ENCODE data around the gene SLC23A3. TPM values are rescaled to one million over a fixed set of nuclear protein-coding genes. Genes with fewer than 3 reads are reported as not detected.

The SLC23A3 gene
- total RNA-seq, 2 experiments from 2014 or later, result 1.1 to 1.6 TPM

- peaks cover 54% of the 10 kb centered on the region for H3K36me3 Mint-ChIP-seq (ENCODE audit: low read depth)
- TF ChIP-seq CTCF (IDR thresholded peaks at IDR 0.05), result no peak
- no peak for ATAC-seq
- H3K27me3 Mint-ChIP-seq, result no peaks in the 10 kb centered on the region
- H3K4me3 Mint-ChIP-seq, result no peak overlapping the region
- ChIA-PET POLR2A (interaction anchor here (0.9 to 3.8 kb wide), 5 partner anchors 14 to 67 kb away, joined by 3 to 15 read pairs (median 4); partner anchors contain the start of gene ANKZF1), CTCF (interaction anchor here (0.9 to 2.7 kb wide), 9 partner anchors 34 to 159 kb away, joined by 3 to 10 read pairs (median 3); partner anchors contain the start of genes NHEJ1 and TUBA4A)
- no peak for DNase-seq
- peaks cover 33% of the 10 kb centered on the region for H3K4me1 Mint-ChIP-seq (ENCODE audit: low read depth)
- intact Hi-C loops (cut with micrococcal nuclease), result no loop called here
- H3K27ac Mint-ChIP-seq, result no peak overlapping the region
- H3K9me3 Mint-ChIP-seq, result no peaks in the 10 kb centered on the region
Measured at GRCh38 chr2:219215871-219216534, 46.2 kb upstream of the SLC23A3 start.

GRCh38 chr2:219214786-219215185, 45.0 kb upstream of the SLC23A3 start:
- Mint-ChIP-seq H3K27me3 (no peaks in the 10 kb centered on the region), H3K9me3 (no peaks in the 10 kb centered on the region), H3K27ac (no peak overlapping the region), H3K4me3 (no peak overlapping the region), H3K36me3 (ENCODE audit: low read depth) (peaks cover 53% of the 10 kb centered on the region), H3K4me1 (ENCODE audit: low read depth) (peaks cover 40% of the 10 kb centered on the region)
- intact Hi-C loops (cut with micrococcal nuclease), result loop anchor here (5.0 kb wide), 1 partner anchor 52 kb away; the partner anchor contains the start of gene NHEJ1
- ATAC-seq (no peak), DNase-seq (no peak)
- TF ChIP-seq CTCF (IDR thresholded peaks at IDR 0.05), result no peak
- POLR2A ChIA-PET, result interaction anchor here (1.0 to 3.8 kb wide), 2 partner anchors 15 to 36 kb away, joined by 3 to 15 read pairs; no protein-coding TSS in a partner anchor
- CTCF ChIA-PET, result interaction anchor here (1.1 to 2.7 kb wide), 2 partner anchors 37 to 80 kb away, joined by 3 to 10 read pairs; no protein-coding TSS in a partner anchor

DNA sequence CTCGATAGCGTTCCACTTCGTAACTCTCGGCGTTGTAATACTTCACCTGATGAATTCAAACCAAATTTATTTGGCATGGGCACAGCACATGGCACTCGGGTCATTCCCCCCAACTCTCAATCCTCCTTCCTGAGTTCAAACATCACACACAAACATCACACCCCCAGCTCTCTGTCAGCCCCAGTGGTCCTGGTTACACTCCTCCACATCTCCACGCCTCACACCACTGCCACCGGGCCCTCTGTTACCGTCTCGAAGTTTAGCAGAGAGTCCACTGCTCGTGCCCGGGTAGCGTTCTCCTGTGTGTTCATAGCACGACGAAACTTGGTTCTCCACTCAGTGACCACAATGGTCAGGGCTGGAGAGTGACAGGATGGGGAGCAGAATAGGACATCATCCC, 44.3 kb upstream of the SLC23A3 start:
- no peak overlapping the region for H3K27ac Mint-ChIP-seq
- H3K4me1 Mint-ChIP-seq (ENCODE audit: low read depth), result peaks cover 38% of the 10 kb centered on the region
- H3K4me3 Mint-ChIP-seq, result no peak overlapping the region
- H3K36me3 Mint-ChIP-seq (ENCODE audit: low read depth), result peaks cover 51% of the 10 kb centered on the region
- DNase-seq (no peak), ATAC-seq (no peak)
- intact Hi-C loops (cut with micrococcal nuclease), result loop anchor here (5.0 kb wide), 1 partner anchor 52 kb away; the partner anchor contains the start of gene NHEJ1
- TF ChIP-seq CTCF (IDR thresholded peaks at IDR 0.05), result no peak
- POLR2A ChIA-PET, result interaction anchor here (1.0 to 3.8 kb wide), 2 partner anchors 14 to 35 kb away, joined by 3 to 15 read pairs; no protein-coding TSS in a partner anchor
- CTCF ChIA-PET, result interaction anchor here (1.1 to 6.7 kb wide), 3 partner anchors 37 to 81 kb away, joined by 3 to 49 read pairs (median 13); partner anchors contain the start of gene SLC23A3
- H3K27me3 Mint-ChIP-seq, result no peaks in the 10 kb centered on the region
- H3K9me3 Mint-ChIP-seq, result no peaks in the 10 kb centered on the region

DNA sequence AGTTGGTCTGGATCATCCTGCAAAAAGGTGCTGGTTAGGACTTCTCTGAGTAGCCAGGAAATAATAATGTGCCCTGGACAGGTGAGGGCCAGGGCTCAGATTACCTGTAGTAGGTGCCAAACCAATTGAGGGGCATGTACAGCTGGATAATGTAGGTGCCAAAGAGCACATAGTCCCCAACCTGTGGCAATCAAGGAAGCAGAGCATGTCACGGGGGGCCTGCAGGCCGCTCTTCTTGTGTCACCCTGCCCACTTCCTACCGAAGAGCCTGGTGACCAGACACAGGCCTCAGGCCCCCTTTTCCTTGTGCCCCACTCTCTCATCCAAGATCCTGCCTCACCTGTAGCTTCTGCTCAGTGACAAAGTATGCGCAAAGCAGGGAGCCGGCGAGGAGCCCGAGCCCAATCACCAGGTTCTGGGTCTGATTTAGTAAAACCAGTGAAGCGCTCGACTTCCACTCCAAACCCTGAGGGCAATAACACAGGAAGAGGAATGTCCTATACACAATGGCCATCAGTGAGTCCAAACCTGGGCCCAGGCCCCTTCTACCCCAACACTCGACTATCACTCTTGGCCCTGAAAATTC, 43.8 kb upstream of the SLC23A3 start:
- no peak overlapping the region for H3K27ac Mint-ChIP-seq
- intact Hi-C loops (cut with micrococcal nuclease), result loop anchor here (5.0 kb wide), 1 partner anchor 51 kb away; the partner anchor contains the start of gene NHEJ1

More for the DNA sequence above, 43.8 kb upstream of the SLC23A3 start:
- DNase-seq (no peak), ATAC-seq (no peak)
- no peak for TF ChIP-seq CTCF (IDR thresholded peaks at IDR 0.05)
- Mint-ChIP-seq H3K9me3 (no peaks in the 10 kb centered on the region), H3K27me3 (no peaks in the 10 kb centered on the region), H3K4me3 (no peak overlapping the region), H3K4me1 (ENCODE audit: low read depth) (peaks cover 41% of the 10 kb centered on the region), H3K36me3 (ENCODE audit: low read depth) (peaks cover 49% of the 10 kb centered on the region)
- ChIA-PET CTCF (interaction anchor here (3.4 to 6.7 kb wide), 3 partner anchors 41 to 82 kb away, joined by 13 to 49 read pairs (median 22); partner anchors contain the start of genes NHEJ1 and SLC23A3), POLR2A (interaction anchor here (1.5 kb wide), 1 partner anchor 13 kb away, joined by 4 read pairs; no protein-coding TSS in a partner anchor)
